K562 (cell line): ENCODE measurements around the gene MDK. TPM values are rescaled to one million over a fixed set of nuclear protein-coding genes. Genes with fewer than 3 reads are reported as not detected.

Experiments used
- ATF6 ChIP-seq: sonication (generic); formaldehyde crosslinking; IDR thresholded peaks from 2 replicates; pipeline ENCODE4 v1.4.0; 2020; ENCODE audit warnings: mild to moderate bottlenecking, missing genetic modification reagents
- BCL6 ChIP-seq: fragments of 250-450 bp; sonication (Bioruptor Pico); IDR thresholded peaks from 2 replicates; pipeline ENCODE4 v1.4.0; 2020
- CBFB ChIP-seq: sonication (generic); formaldehyde crosslinking; IDR thresholded peaks from 2 replicates; pipeline ENCODE4 v1.4.0; 2020; ENCODE audit warnings: mild to moderate bottlenecking, missing genetic modification reagents
- FIP1L1 ChIP-seq: fragments of 200-400 bp; formaldehyde crosslinking; IDR thresholded peaks from 2 replicates; pipeline ENCODE4 v1.6.1; 2018; ENCODE audit warnings: mild to moderate bottlenecking, low read depth, low read length; ENCODE audit not compliant: poor library complexity, severe bottlenecking
- HNRNPH1 ChIP-seq: fragments of 200-400 bp; formaldehyde crosslinking; optimal IDR thresholded peaks from 2 replicates; pipeline ENCODE3; 2017; ENCODE audit warnings: low read depth, mild to moderate bottlenecking, low read length, moderate library complexity
- LCOR ChIP-seq: sonication (generic); formaldehyde crosslinking; IDR thresholded peaks from 2 replicates; pipeline ENCODE4 v1.8.0; 2022; ENCODE audit warnings: mild to moderate bottlenecking, missing genetic modification reagents
- SUPT5H ChIP-seq: fragments of 450-650 bp; IDR thresholded peaks from 2 replicates; pipeline ENCODE4 v1.6.1; 2016
- polyA plus RNA-seq, 8 experiments: library from polyadenylated mRNA; depleted of rRNA in 4 of 8; stranded (reverse) in 5 of 8; unstranded in 3 of 8; fragments of >200 nt; fragmentation: Nextera tagmentation in 2 of 8; fragmentation: Illumina TruSeq in 1 of 8; extraction: Ambion mirVana in 2 of 8; extraction: Trizol in 1 of 8; gene quantifications; 2 replicates each; pipeline versions ENCODE4 v1.2.1 to v1.2.3, GENCODE V29; 2011 to 2014; ENCODE audit warnings: inconsistent platforms in 1 of 8, missing spikeins in 1 of 8
- total RNA-seq, 7 experiments: library from RNA; depleted of rRNA in 6 of 7; stranded (reverse); fragments of >200 nt in 6 of 7; fragmentation: Illumina TruSeq in 2 of 7; extraction: Trizol in 2 of 7; gene quantifications; 2 replicates each; pipeline versions ENCODE4 v1.2.1 to v1.2.3, GENCODE V29; 2011 to 2021; ENCODE audit warnings: low replicate concordance in 1 of 7
- TF ChIP-seq, protein P1 (sequence below), 2 experiments: fragments of 450-650 bp; formaldehyde crosslinking in 1 of 2; IDR thresholded peaks; 2 replicates each; pipeline versions ENCODE4 v1.4.0 to v1.6.1; 2014 to 2020; ENCODE audit warnings: mild to moderate bottlenecking in 2 of 2, borderline replicate concordance in 1 of 2, low read depth in 1 of 2
- TF ChIP-seq, protein P2 (sequence below): sonication (generic); formaldehyde crosslinking; IDR thresholded peaks from 2 replicates; pipeline ENCODE4 v1.8.0; 2022; ENCODE audit warnings: missing genetic modification reagents, mild to moderate bottlenecking, moderate library complexity, borderline replicate concordance
- TF ChIP-seq, protein P3 (sequence below): sonication (generic); formaldehyde crosslinking; IDR thresholded peaks from 2 replicates; pipeline ENCODE4 v1.8.0; 2022; ENCODE audit warnings: mild to moderate bottlenecking, missing genetic modification reagents
- TF ChIP-seq, protein P4 (sequence below), 2 experiments: fragments of 450-650 bp; conservative IDR thresholded peaks; 2 replicates each; pipeline ENCODE4 v1.6.1; 2017; ENCODE audit warnings: mild to moderate bottlenecking in 2 of 2, moderate library complexity in 2 of 2

The MDK gene
- total and polyA plus RNA-seq, 9 of the 15 experiments (the other 6 are each of a cell fraction or from before 2014, with no cell fraction given) = 20.7 to 700 (median 350) TPM

DNA sequence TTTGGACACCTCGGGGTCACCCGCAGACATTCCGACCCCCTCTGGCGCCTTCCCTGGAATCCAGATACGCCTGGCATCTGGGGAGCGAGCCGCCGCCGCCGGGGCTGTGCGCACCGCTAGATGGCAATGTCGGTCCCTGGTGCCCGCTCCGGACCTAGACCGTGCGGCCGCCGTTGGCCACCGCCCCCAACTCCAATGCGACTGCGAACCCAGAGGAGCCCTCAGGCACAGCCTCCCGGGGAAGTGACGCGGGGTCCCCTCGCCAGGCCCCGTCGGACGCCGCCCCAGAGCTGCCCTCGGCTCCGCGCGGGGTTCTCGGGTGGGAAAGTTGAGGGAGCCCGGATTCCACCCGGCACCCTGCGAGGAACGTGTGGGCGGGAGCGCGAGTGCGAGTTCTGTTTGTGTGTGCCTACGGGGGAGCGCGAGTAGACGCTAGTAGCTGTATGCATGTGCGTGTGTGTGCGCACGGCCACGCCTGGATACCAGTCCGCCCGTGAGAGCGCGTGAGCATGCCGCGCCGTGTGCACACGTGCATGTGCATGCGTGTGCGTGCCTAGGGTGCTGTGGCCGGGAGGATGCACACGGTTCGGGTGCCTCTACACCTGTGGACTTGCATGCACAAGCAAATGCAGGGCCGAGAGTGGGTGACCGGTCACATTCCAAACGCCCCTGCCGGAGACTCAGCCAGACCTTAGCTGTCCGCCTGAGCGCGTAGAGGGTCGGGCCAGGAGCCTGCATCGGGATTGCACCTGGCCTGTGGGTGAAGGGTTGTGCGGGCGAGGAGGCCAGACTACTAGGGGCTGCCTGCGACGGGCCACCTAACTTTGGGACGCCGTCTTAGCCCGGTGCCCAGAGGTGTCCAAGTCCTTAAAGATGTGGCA lies 8.2 kb downstream of the MDK start (continued):
- TF ChIP-seq, protein P1, sequence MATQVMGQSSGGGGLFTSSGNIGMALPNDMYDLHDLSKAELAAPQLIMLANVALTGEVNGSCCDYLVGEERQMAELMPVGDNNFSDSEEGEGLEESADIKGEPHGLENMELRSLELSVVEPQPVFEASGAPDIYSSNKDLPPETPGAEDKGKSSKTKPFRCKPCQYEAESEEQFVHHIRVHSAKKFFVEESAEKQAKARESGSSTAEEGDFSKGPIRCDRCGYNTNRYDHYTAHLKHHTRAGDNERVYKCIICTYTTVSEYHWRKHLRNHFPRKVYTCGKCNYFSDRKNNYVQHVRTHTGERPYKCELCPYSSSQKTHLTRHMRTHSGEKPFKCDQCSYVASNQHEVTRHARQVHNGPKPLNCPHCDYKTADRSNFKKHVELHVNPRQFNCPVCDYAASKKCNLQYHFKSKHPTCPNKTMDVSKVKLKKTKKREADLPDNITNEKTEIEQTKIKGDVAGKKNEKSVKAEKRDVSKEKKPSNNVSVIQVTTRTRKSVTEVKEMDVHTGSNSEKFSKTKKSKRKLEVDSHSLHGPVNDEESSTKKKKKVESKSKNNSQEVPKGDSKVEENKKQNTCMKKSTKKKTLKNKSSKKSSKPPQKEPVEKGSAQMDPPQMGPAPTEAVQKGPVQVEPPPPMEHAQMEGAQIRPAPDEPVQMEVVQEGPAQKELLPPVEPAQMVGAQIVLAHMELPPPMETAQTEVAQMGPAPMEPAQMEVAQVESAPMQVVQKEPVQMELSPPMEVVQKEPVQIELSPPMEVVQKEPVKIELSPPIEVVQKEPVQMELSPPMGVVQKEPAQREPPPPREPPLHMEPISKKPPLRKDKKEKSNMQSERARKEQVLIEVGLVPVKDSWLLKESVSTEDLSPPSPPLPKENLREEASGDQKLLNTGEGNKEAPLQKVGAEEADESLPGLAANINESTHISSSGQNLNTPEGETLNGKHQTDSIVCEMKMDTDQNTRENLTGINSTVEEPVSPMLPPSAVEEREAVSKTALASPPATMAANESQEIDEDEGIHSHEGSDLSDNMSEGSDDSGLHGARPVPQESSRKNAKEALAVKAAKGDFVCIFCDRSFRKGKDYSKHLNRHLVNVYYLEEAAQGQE (IDR thresholded peaks at IDR 0.05; ENCODE audit: borderline replicate concordance) = peak; percentile 68
- TF ChIP-seq, protein P1 (CRISPR knock-in tag; IDR thresholded peaks at IDR 0.05; ENCODE audit: low read depth) = peak; percentile 61; the same call in 1 of the 2 replicates
- no peak for TF ChIP-seq SUPT5H
- TF ChIP-seq, protein P2, sequence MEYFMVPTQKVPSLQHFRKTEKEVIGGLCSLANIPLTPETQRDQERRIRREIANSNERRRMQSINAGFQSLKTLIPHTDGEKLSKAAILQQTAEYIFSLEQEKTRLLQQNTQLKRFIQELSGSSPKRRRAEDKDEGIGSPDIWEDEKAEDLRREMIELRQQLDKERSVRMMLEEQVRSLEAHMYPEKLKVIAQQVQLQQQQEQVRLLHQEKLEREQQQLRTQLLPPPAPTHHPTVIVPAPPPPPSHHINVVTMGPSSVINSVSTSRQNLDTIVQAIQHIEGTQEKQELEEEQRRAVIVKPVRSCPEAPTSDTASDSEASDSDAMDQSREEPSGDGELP (CRISPR knock-in tag) = peak; percentile 64
- TF ChIP-seq FIP1L1 = peak; percentile 35
- TF ChIP-seq, protein P3, sequence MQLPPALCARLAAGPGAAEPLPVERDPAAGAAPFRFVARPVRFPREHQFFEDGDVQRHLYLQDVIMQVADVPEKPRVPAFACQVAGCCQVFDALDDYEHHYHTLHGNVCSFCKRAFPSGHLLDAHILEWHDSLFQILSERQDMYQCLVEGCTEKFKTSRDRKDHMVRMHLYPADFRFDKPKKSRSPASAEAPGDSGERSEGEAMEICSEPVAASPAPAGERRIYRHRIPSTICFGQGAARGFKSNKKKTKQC (CRISPR knock-in tag) = peak; percentile 20; the same call in 1 of the 2 replicates
- 0 out of 2 replicates have a peak, but pooled peaks have one; percentile 62 for TF ChIP-seq ATF6
- TF ChIP-seq, protein P4, sequence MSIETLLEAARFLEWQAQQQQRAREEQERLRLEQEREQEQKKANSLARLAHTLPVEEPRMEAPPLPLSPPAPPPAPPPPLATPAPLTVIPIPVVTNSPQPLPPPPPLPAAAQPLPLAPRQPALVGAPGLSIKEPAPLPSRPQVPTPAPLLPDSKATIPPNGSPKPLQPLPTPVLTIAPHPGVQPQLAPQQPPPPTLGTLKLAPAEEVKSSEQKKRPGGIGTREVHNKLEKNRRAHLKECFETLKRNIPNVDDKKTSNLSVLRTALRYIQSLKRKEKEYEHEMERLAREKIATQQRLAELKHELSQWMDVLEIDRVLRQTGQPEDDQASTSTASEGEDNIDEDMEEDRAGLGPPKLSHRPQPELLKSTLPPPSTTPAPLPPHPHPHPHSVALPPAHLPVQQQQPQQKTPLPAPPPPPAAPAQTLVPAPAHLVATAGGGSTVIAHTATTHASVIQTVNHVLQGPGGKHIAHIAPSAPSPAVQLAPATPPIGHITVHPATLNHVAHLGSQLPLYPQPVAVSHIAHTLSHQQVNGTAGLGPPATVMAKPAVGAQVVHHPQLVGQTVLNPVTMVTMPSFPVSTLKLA (conservative IDR thresholded peaks at IDR 0.05) = peak; percentile 25 to 69; a peak in 1 of 4 replicates
- TF ChIP-seq BCL6 (CRISPR knock-in tag) = no peak
- 0 out of 2 replicates have a peak, but pooled peaks have one; percentile 74 for TF ChIP-seq CBFB (CRISPR knock-in tag)
- TF ChIP-seq LCOR = no peak
- no peak for TF ChIP-seq HNRNPH1
